Measurements from ENCODE around the gene KAZALD1. TPM values are rescaled to one million over a fixed set of nuclear protein-coding genes. Genes with fewer than 3 reads are reported as not detected.

The KAZALD1 gene
- total RNA-seq, 3 donors from 2014 or later (not counting 1 experiment from before 2014, with no cell fraction given): 0.49 TPM; not detected in 2

DNA sequence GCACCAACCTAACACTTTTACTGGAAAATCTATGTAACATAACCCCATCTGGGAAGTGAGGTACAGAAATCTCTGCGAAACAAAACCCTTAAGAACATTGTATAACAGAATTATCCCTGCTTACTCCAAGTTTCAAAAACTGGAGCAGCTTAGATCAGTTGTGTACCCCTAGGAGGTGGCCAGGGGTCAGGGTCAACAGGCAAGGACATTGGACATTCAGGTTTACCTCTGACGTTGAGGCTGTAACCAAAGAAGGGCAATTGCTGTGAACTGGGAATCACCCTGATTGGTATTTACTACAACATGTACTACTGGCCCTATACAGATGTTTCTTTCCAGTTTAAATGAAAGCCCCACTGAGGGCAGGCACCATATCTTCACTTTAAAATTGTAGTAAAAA, 17.7 kb upstream of the KAZALD1 start:
- Mint-ChIP-seq H3K4me3 (peak overlapping the region; percentile 95), H3K36me3 (no peaks in the 10 kb centered on the region), H3K27me3 (ENCODE audit: low read depth in 2 of 2) (peaks cover 27 to 29% of the 10 kb centered on the region in 2 donors), H3K9me3 (no peaks in the 10 kb centered on the region), H3K4me1 (peaks cover 25 to 38% of the 10 kb centered on the region in 2 donors), H3K27ac (peak overlapping the region in 1 of 2 donors; percentile 97)
- Histone ChIP-seq H3K9me3 (ENCODE audit: control insufficient read depth, insufficient read depth, low read length) (no peaks in the 10 kb centered on the region), H3K27ac (ENCODE audit: low read length) (no peak overlapping the region), H3K4me3 (ENCODE audit: low read length) (no peak overlapping the region), H3K4me1 (ENCODE audit: control insufficient read depth, insufficient read depth, low read length) (peaks cover 18% of the 10 kb centered on the region), H3K27me3 (ENCODE audit: control insufficient read depth, insufficient read depth, low read length) (peaks cover 24% of the 10 kb centered on the region), H3K36me3 (ENCODE audit: control insufficient read depth, insufficient read depth, low read length) (peaks cover 5% of the 10 kb centered on the region)
- intact Hi-C loops (cut with micrococcal nuclease): no loop called here
- TF ChIP-seq, protein P1, sequence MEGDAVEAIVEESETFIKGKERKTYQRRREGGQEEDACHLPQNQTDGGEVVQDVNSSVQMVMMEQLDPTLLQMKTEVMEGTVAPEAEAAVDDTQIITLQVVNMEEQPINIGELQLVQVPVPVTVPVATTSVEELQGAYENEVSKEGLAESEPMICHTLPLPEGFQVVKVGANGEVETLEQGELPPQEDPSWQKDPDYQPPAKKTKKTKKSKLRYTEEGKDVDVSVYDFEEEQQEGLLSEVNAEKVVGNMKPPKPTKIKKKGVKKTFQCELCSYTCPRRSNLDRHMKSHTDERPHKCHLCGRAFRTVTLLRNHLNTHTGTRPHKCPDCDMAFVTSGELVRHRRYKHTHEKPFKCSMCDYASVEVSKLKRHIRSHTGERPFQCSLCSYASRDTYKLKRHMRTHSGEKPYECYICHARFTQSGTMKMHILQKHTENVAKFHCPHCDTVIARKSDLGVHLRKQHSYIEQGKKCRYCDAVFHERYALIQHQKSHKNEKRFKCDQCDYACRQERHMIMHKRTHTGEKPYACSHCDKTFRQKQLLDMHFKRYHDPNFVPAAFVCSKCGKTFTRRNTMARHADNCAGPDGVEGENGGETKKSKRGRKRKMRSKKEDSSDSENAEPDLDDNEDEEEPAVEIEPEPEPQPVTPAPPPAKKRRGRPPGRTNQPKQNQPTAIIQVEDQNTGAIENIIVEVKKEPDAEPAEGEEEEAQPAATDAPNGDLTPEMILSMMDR (IDR thresholded peaks at IDR 0.05): no peak
- 97% methylated on average over 2 of the region's 2 CpGs for WGBS (ENCODE audit: insufficient coverage)
- DNase-seq (no peak), ATAC-seq (no peak)

DNA sequence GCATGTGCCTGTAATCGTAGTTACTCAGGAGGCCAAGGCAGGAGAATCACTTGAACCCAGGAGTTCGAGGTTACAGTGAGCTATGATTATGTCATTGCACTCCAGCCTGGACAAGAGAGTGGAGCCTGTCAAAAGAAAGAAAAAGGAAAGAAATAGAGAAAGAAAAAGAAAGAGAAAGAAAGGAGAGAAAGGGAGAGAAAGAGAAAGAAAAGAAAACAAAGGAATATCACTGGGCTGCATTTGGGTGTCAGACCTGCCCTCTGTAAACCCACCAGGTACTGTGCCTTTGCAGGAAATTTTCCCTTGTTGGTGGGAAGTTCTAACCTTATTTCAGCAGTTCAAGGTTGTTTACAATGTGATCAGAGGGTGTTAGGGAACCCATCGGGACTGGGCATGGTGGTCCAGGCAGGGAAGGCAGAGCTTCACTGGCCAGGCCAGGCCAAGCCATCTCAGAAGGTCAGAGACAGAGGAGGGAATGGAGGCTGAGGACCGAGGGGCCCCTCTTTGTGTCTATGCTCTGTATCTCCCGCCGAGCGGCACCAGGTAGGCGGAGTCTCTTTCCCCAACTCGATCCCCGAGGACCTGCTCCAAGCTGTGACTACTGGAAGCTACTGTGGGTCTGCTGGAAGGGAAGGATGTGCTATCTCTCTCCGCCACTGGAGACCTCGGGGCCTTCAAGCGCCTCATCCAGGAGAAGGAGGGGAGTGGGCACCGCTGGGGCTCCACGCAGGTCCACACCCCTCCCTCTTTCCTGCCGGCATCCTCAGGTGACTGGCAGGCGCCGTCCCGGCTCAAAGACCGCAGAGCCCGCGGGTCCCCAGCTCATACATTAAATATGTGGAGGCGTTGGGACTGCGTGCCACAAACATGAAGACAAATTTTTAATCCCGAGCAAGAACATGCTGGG, 15.2 kb upstream of the KAZALD1 start:
- H3K27ac Mint-ChIP-seq: no peak overlapping the region
- intact Hi-C loops (cut with micrococcal nuclease): no loop called here
- peaks cover 26 to 37% of the 10 kb centered on the region in 2 donors for H3K4me1 Mint-ChIP-seq
- peaks cover 44 to 47% of the 10 kb centered on the region in 2 donors for H3K27me3 Mint-ChIP-seq (ENCODE audit: low read depth in 2 of 2)
- TF ChIP-seq, protein P1 (IDR thresholded peaks at IDR 0.05): no peak
- no peaks in the 10 kb centered on the region for H3K9me3 Mint-ChIP-seq
- peaks cover 42% of the 10 kb centered on the region for H3K27me3 ChIP-seq (ENCODE audit: control insufficient read depth, insufficient read depth, low read length)
- H3K36me3 ChIP-seq (ENCODE audit: control insufficient read depth, insufficient read depth, low read length): no peaks in the 10 kb centered on the region
- no peaks in the 10 kb centered on the region for H3K36me3 Mint-ChIP-seq
- ATAC-seq (no peak), DNase-seq (no peak)
- H3K4me1 ChIP-seq (ENCODE audit: control insufficient read depth, insufficient read depth, low read length): peaks cover 24% of the 10 kb centered on the region
- no peak overlapping the region for H3K4me3 Mint-ChIP-seq
- no peak overlapping the region for H3K27ac ChIP-seq (ENCODE audit: low read length)
- no peak overlapping the region for H3K4me3 ChIP-seq (ENCODE audit: low read length)
- WGBS (ENCODE audit: insufficient coverage): 78% methylated on average over 25 of the region's 25 CpGs
- no peaks in the 10 kb centered on the region for H3K9me3 ChIP-seq (ENCODE audit: control insufficient read depth, insufficient read depth, low read length)

DNA sequence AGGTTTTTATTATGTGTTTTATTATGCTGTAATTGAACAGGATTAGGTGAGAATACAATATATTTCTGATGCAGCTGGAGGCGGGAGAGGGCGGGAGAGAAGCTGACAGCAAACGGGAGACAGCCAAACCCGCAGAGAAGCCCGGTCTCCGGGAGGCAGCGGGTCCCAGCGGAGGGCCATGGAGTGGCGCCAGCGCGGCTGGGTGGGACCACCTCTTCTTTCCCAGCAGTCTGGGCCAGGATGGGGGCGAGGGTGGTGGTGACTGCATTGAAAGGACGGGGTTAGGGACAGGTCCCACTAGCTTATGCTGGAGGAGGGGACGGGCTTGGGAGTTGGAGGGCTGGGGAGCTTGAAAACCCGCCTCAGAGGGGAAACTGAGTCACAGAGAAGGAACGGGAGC, 14.5 kb upstream of the KAZALD1 start:
- H3K36me3 Mint-ChIP-seq: no peaks in the 10 kb centered on the region
- no peak overlapping the region for H3K4me3 Mint-ChIP-seq
- peaks cover 44 to 47% of the 10 kb centered on the region in 2 donors for H3K27me3 Mint-ChIP-seq (ENCODE audit: low read depth in 2 of 2)
- DNase-seq (no peak), ATAC-seq (no peak)
- no peak overlapping the region for H3K27ac Mint-ChIP-seq
- intact Hi-C loops (cut with micrococcal nuclease): no loop called here
- WGBS (ENCODE audit: insufficient coverage): 57% methylated on average over 16 of the region's 16 CpGs
- H3K4me3 ChIP-seq (ENCODE audit: low read length): no peak overlapping the region
- peaks cover 22% of the 10 kb centered on the region for H3K4me1 ChIP-seq (ENCODE audit: control insufficient read depth, insufficient read depth, low read length)
- H3K27ac ChIP-seq (ENCODE audit: low read length): no peak overlapping the region
- TF ChIP-seq, protein P1 (IDR thresholded peaks at IDR 0.05): no peak
- H3K9me3 ChIP-seq (ENCODE audit: control insufficient read depth, insufficient read depth, low read length): no peaks in the 10 kb centered on the region
- H3K9me3 Mint-ChIP-seq: no peaks in the 10 kb centered on the region
- peaks cover 42% of the 10 kb centered on the region for H3K27me3 ChIP-seq (ENCODE audit: control insufficient read depth, insufficient read depth, low read length)
- H3K36me3 ChIP-seq (ENCODE audit: control insufficient read depth, insufficient read depth, low read length): no peaks in the 10 kb centered on the region
- H3K4me1 Mint-ChIP-seq: peaks cover 22 to 30% of the 10 kb centered on the region in 2 donors

Measured in natural killer cell (primary cell).